ENCODE results near the gene PAPPA2. TPM values are rescaled to one million over a fixed set of nuclear protein-coding genes. Genes with fewer than 3 reads are reported as not detected.

PAPPA2 gene
- total RNA-seq, 1 donor from 2014 or later: 3.1 TPM

DNA sequence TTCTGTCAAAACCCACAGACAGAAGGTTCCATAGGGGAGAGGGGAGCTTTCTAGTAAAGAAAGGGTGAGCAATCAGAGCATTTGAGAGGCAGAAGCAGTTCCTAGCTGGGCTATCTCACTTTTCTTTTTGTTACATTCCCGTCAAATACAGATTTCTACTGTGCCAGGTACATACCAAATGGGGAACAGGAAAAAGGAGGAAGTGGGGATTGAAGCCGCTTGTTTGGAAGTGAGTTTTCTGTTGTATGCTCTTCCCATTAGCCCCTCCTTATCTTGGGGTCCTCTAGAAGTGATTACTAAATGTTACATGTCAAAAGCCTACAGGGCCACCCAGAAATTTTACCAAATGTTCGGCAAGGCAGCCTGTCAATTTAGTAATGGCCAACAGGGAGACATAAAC, 116.1 kb downstream of the PAPPA2 start:
- Histone ChIP-seq H3K4me1 (ENCODE audit: control insufficient read depth in 3 of 3, insufficient read depth in 3 of 3, low read length in 3 of 3) (no peaks in the 10 kb centered on the region), H3K4me3 (ENCODE audit: low read length in 3 of 3) (no peak overlapping the region), H3K36me3 (ENCODE audit: control insufficient read depth in 3 of 3, insufficient read depth in 3 of 3, low read length in 3 of 3) (no peaks in the 10 kb centered on the region), H3K27me3 (ENCODE audit: control insufficient read depth in 3 of 3, insufficient read depth in 3 of 3, low read length in 3 of 3) (no peaks in the 10 kb centered on the region), H3K9me3 (ENCODE audit: control insufficient read depth in 3 of 3, low read length in 3 of 3) (no peaks in the 10 kb centered on the region), H3K9ac (ENCODE audit: low read depth in 1 of 3, low read length in 3 of 3) (no peak overlapping the region), H3K27ac (ENCODE audit: low read depth, low read length) (no peak overlapping the region)

DNA sequence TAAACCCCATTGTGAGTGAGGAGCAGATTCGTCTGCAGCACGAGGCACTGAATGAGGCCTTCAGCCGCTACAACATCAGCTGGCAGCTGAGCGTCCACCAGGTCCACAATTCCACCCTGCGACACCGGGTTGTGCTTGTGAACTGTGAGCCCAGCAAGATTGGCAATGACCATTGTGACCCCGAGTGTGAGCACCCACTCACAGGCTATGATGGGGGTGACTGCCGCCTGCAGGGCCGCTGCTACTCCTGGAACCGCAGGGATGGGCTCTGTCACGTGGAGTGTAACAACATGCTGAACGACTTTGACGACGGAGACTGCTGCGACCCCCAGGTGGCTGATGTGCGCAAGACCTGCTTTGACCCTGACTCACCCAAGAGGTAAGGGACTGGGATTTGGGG, 132.2 kb downstream of the PAPPA2 start:
- Histone ChIP-seq H3K36me3 (ENCODE audit: control insufficient read depth in 3 of 3, insufficient read depth in 3 of 3, low read length in 3 of 3) (no peaks in the 10 kb centered on the region), H3K27ac (ENCODE audit: low read depth, low read length) (no peak overlapping the region), H3K9me3 (ENCODE audit: control insufficient read depth in 3 of 3, low read length in 3 of 3) (no peaks in the 10 kb centered on the region), H3K4me1 (ENCODE audit: control insufficient read depth in 3 of 3, insufficient read depth in 3 of 3, low read length in 3 of 3) (no peaks in the 10 kb centered on the region), H3K9ac (ENCODE audit: low read depth in 1 of 3, low read length in 3 of 3) (no peak overlapping the region), H3K4me3 (ENCODE audit: low read length in 3 of 3) (no peak overlapping the region), H3K27me3 (ENCODE audit: control insufficient read depth in 3 of 3, insufficient read depth in 3 of 3, low read length in 3 of 3) (no peaks in the 10 kb centered on the region)

DNA sequence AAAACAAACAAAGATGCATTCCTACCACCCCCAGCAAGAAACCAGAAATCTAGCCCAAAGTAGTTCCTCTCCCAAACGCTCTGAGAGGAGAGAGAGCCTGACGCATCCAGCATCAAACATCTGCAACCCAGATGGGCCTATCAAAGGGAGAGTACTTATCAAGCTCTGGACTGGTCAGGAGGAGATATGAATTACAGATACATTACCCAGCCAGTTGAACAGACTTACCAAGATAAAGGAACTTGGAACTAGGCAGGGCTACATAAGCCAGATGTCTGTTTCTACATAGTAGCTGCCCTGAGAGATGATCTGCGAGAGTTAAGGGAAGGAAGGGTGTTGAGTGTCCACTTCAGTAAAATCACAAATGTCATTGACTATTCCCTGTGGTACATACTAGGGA, 138.4 kb downstream of the PAPPA2 start:
- Histone ChIP-seq H3K9ac (ENCODE audit: low read depth in 1 of 3, low read length in 3 of 3) (no peak overlapping the region), H3K4me1 (ENCODE audit: control insufficient read depth in 3 of 3, insufficient read depth in 3 of 3, low read length in 3 of 3) (no peaks in the 10 kb centered on the region), H3K4me3 (ENCODE audit: low read length in 3 of 3) (no peak overlapping the region), H3K9me3 (ENCODE audit: control insufficient read depth in 3 of 3, low read length in 3 of 3) (peaks cover 0 to 2% (median 0%) of the 10 kb centered on the region in 3 donors), H3K36me3 (ENCODE audit: control insufficient read depth in 3 of 3, insufficient read depth in 3 of 3, low read length in 3 of 3) (no peaks in the 10 kb centered on the region), H3K27me3 (ENCODE audit: control insufficient read depth in 3 of 3, insufficient read depth in 3 of 3, low read length in 3 of 3) (no peaks in the 10 kb centered on the region), H3K27ac (ENCODE audit: low read depth, low read length) (no peak overlapping the region)

DNA sequence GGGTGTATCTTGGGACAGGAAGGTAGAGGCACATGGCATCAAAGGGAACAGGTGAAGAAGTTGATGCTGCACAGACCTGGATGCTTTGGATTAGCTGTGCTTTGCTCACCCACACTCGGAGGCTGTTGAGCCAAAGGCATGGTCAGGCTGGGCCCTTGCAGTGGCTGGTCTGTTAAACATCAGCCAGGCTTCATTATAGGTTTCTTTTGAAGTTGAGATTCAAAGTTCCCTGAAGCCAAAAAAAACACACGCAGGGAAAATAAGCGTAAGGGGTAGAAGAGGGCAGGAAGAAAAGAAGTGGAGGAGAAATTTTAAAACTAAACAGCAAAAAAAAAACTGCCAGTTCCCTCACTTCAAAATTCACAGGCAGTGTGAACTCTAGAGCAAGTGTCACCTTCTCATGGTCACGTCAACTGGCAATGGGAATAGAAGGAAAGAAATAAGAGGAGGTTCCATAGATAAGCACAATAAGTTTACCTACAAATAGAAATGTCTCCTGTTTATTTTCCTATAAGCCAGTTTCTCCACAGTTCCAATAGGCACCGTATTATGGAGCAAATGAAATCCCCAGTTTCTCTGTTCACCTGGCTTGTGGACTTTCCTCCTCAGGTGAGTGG, 139.5 kb downstream of the PAPPA2 start:
- Histone ChIP-seq H3K36me3 (ENCODE audit: control insufficient read depth in 3 of 3, insufficient read depth in 3 of 3, low read length in 3 of 3) (no peaks in the 10 kb centered on the region), H3K27ac (ENCODE audit: low read depth, low read length) (no peak overlapping the region), H3K9me3 (ENCODE audit: control insufficient read depth in 3 of 3, low read length in 3 of 3) (peaks cover 0 to 2% (median 0%) of the 10 kb centered on the region in 3 donors), H3K9ac (ENCODE audit: low read depth in 1 of 3, low read length in 3 of 3) (no peak overlapping the region), H3K4me3 (ENCODE audit: low read length in 3 of 3) (no peak overlapping the region), H3K4me1 (ENCODE audit: control insufficient read depth in 3 of 3, insufficient read depth in 3 of 3, low read length in 3 of 3) (no peaks in the 10 kb centered on the region), H3K27me3 (ENCODE audit: control insufficient read depth in 3 of 3, insufficient read depth in 3 of 3, low read length in 3 of 3) (no peaks in the 10 kb centered on the region)

DNA sequence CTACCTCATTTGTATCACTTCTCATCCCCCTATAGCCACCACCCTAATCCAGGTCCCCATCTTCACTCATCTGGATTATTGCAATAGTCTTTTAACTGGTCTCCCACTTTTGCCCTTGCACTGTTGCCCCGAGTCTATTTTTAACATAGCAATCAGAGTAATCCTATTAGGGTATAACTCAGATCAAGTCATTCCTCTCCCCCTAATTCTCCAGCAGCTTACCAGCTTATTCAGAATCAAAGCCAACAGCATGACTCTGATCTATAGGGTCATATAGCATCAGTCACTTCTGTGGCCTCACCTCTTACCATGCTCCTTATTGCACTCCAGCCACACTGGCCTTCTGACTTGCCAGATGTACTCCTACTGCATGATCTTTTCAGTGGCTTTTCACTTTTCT, 140.7 kb downstream of the PAPPA2 start:
- H3K36me3 ChIP-seq (ENCODE audit: control insufficient read depth in 3 of 3, insufficient read depth in 3 of 3, low read length in 3 of 3): no peaks in the 10 kb centered on the region
- no peak overlapping the region for H3K9ac ChIP-seq (ENCODE audit: low read depth in 1 of 3, low read length in 3 of 3)
- H3K27ac ChIP-seq (ENCODE audit: low read depth, low read length): no peak overlapping the region
- no peaks in the 10 kb centered on the region for H3K27me3 ChIP-seq (ENCODE audit: control insufficient read depth in 3 of 3, insufficient read depth in 3 of 3, low read length in 3 of 3)
- H3K4me3 ChIP-seq (ENCODE audit: low read length in 3 of 3): no peak overlapping the region
- no peaks in the 10 kb centered on the region for H3K4me1 ChIP-seq (ENCODE audit: control insufficient read depth in 3 of 3, insufficient read depth in 3 of 3, low read length in 3 of 3)
- peaks cover 0 to 2% (median 0%) of the 10 kb centered on the region in 3 donors for H3K9me3 ChIP-seq (ENCODE audit: control insufficient read depth in 3 of 3, low read length in 3 of 3)

DNA sequence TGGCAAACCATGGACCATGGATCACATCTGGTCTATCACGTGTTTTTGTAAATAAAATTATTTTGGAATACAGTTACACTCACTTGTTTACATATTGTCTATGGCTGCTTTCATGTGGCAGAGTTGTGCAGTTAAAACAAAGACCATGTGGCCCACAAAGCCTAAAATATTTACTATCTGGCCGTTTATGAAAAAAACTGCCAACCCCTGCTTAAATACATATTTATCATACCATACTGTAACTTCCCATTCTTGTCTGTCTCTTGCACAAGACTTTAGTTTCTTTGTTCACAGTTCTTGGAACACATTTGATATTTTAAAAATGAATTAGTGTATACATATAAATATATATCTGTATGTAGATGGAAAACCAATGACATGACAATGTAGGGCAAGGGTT, 141.5 kb downstream of the PAPPA2 start:
- H3K9ac ChIP-seq (ENCODE audit: low read depth in 1 of 3, low read length in 3 of 3): no peak overlapping the region
- no peaks in the 10 kb centered on the region for H3K4me1 ChIP-seq (ENCODE audit: control insufficient read depth in 3 of 3, insufficient read depth in 3 of 3, low read length in 3 of 3)
- peaks cover 0 to 2% (median 0%) of the 10 kb centered on the region in 3 donors for H3K9me3 ChIP-seq (ENCODE audit: control insufficient read depth in 3 of 3, low read length in 3 of 3)
- H3K27ac ChIP-seq (ENCODE audit: low read depth, low read length): no peak overlapping the region
- H3K36me3 ChIP-seq (ENCODE audit: control insufficient read depth in 3 of 3, insufficient read depth in 3 of 3, low read length in 3 of 3): no peaks in the 10 kb centered on the region
- no peaks in the 10 kb centered on the region for H3K27me3 ChIP-seq (ENCODE audit: control insufficient read depth in 3 of 3, insufficient read depth in 3 of 3, low read length in 3 of 3)
- no peak overlapping the region for H3K4me3 ChIP-seq (ENCODE audit: low read length in 3 of 3)

DNA sequence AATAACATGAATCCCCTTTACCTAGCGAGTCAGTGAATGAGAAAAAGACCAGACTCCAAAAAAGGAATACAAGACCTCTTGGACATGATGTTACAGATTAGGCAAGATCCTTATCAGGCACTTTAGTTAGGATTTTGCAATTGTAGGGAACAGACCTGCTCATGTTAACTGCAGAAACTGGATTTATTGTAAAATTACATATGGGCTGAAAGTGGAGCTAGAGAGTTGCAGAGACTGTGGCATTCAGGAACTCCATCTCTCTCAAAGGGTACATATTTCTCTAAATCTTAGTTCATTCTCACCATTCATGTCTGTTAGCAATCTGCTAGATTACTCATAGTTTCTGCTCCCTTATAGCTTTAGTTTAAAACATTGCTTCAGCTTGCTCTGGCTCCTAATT, 142.2 kb downstream of the PAPPA2 start:
- no peak overlapping the region for H3K9ac ChIP-seq (ENCODE audit: low read depth in 1 of 3, low read length in 3 of 3)
- no peak overlapping the region for H3K27ac ChIP-seq (ENCODE audit: low read depth, low read length)
- no peaks in the 10 kb centered on the region for H3K4me1 ChIP-seq (ENCODE audit: control insufficient read depth in 3 of 3, insufficient read depth in 3 of 3, low read length in 3 of 3)
- H3K4me3 ChIP-seq (ENCODE audit: low read length in 3 of 3): no peak overlapping the region
- H3K27me3 ChIP-seq (ENCODE audit: control insufficient read depth in 3 of 3, insufficient read depth in 3 of 3, low read length in 3 of 3): no peaks in the 10 kb centered on the region
- no peaks in the 10 kb centered on the region for H3K36me3 ChIP-seq (ENCODE audit: control insufficient read depth in 3 of 3, insufficient read depth in 3 of 3, low read length in 3 of 3)
- peaks cover 0 to 2% (median 0%) of the 10 kb centered on the region in 3 donors for H3K9me3 ChIP-seq (ENCODE audit: control insufficient read depth in 3 of 3, low read length in 3 of 3)

DNA sequence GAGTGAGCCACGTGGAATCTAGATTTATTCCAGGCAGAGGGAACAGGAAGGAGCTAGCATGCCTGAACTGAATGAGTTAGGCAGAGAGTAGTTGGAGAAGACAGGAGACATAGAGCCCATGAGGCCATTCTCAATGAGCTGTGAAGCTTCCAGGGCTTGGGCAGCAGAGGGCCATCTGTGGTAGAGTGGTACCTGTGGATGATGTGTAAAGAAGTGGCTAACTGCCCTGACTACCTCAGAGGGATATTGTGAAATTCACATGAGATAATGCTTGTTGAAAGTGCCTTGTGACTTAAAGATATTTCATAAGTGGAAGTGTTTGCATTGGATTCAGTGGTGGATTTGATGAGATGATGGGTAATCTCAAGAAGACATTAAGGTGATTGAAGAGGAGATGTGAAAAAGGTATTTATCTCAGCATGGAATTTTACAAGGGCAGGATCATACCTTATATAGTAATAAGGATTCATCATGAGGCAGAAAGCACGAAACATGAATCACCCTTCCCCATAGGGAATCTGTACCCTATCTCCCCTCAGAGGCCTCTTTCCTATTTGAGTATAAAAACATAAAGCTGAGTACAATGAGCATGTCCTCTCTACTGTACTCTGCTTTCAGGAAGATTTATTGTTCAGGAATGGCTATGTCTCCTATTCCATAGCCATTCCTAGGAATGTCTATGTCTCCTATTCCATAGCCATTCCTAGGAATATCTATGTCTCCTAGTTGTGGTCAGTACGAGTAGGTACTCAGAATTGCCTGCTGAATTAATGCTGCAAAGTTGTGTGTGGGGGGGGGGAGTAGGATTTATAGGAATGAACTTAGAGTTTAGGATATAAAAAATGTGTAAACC, 146.8 kb downstream of the PAPPA2 start:
- Histone ChIP-seq H3K27ac (ENCODE audit: low read depth, low read length) (no peak overlapping the region), H3K9me3 (ENCODE audit: control insufficient read depth in 3 of 3, low read length in 3 of 3) (no peaks in the 10 kb centered on the region), H3K27me3 (ENCODE audit: control insufficient read depth in 3 of 3, insufficient read depth in 3 of 3, low read length in 3 of 3) (no peaks in the 10 kb centered on the region), H3K4me1 (ENCODE audit: control insufficient read depth in 3 of 3, insufficient read depth in 3 of 3, low read length in 3 of 3) (no peaks in the 10 kb centered on the region), H3K36me3 (ENCODE audit: control insufficient read depth in 3 of 3, insufficient read depth in 3 of 3, low read length in 3 of 3) (no peaks in the 10 kb centered on the region), H3K9ac (ENCODE audit: low read depth in 1 of 3, low read length in 3 of 3) (no peak overlapping the region), H3K4me3 (ENCODE audit: low read length in 3 of 3) (no peak overlapping the region)

DNA sequence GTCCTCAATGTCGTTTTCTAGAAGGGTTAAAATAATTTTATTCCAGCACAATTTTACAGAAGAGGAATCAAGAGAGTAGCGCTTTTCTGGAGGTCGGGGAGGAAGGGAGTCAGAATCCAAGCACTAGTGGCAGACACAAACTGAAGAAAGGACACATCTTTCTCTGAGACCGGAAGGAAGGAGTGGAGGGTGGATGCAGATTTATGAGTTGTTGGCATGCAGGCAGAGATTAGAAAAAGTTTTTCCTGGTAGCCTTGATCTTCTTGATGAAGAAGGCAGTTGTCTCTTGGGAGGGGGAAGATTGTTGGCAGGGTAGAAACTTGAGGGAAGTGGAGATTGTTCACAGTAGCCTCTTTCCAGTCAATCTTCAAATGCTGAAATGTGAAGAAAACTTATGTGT, 149.8 kb downstream of the PAPPA2 start:
- H3K27ac ChIP-seq (ENCODE audit: low read depth, low read length): no peak overlapping the region
- no peaks in the 10 kb centered on the region for H3K9me3 ChIP-seq (ENCODE audit: control insufficient read depth in 3 of 3, low read length in 3 of 3)
- H3K4me1 ChIP-seq (ENCODE audit: control insufficient read depth in 3 of 3, insufficient read depth in 3 of 3, low read length in 3 of 3): no peaks in the 10 kb centered on the region
- H3K4me3 ChIP-seq (ENCODE audit: low read length in 3 of 3): no peak overlapping the region
- H3K9ac ChIP-seq (ENCODE audit: low read depth in 1 of 3, low read length in 3 of 3): no peak overlapping the region
- no peaks in the 10 kb centered on the region for H3K36me3 ChIP-seq (ENCODE audit: control insufficient read depth in 3 of 3, insufficient read depth in 3 of 3, low read length in 3 of 3)
- no peaks in the 10 kb centered on the region for H3K27me3 ChIP-seq (ENCODE audit: control insufficient read depth in 3 of 3, insufficient read depth in 3 of 3, low read length in 3 of 3)

DNA sequence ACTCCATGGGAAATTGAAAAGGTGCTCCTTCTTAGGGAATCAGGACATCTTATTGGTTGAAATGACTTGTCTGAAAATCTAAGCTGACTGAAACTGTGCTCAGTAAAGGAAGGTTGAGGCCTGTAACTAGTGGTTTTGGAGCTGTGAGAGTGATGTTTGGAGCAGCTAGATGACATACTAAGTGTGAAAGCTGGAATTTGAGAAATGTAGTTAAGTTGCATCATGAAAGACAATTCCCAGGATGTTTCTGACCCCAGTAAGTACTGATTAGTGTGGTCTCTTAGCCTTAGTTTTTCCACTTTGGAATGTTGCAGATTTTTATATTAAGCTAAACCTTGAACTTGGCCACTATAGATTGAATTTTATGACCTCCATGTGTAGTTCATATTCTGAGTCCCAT, 154.9 kb downstream of the PAPPA2 start:
- Histone ChIP-seq H3K9ac (ENCODE audit: low read depth in 1 of 3, low read length in 3 of 3) (no peak overlapping the region), H3K4me3 (ENCODE audit: low read length in 3 of 3) (no peak overlapping the region), H3K9me3 (ENCODE audit: control insufficient read depth in 3 of 3, low read length in 3 of 3) (no peaks in the 10 kb centered on the region), H3K36me3 (ENCODE audit: control insufficient read depth in 3 of 3, insufficient read depth in 3 of 3, low read length in 3 of 3) (no peaks in the 10 kb centered on the region), H3K27me3 (ENCODE audit: control insufficient read depth in 3 of 3, insufficient read depth in 3 of 3, low read length in 3 of 3) (no peaks in the 10 kb centered on the region), H3K27ac (ENCODE audit: low read depth, low read length) (no peak overlapping the region), H3K4me1 (ENCODE audit: control insufficient read depth in 3 of 3, insufficient read depth in 3 of 3, low read length in 3 of 3) (no peaks in the 10 kb centered on the region)
